Neural progenitor cell (in vitro differentiated cells): Measurements from ENCODE around the gene MSH3.

Experiments used
- EZH2 ChIP-seq: fragments of 200-600 bp; sonication (generic); IDR thresholded peaks from 2 replicates; pipeline ENCODE4 v1.6.1; 2017; ENCODE audit warnings: antibody characterized with exemption, mild to moderate bottlenecking, moderate library complexity
- TF ChIP-seq, protein P1 (sequence below): fragments of 200-600 bp; sonication (generic); IDR thresholded peaks from 2 replicates; pipeline ENCODE4 v1.5.1; 2017; ENCODE audit warnings: antibody characterized with exemption, mild to moderate bottlenecking

DNA sequence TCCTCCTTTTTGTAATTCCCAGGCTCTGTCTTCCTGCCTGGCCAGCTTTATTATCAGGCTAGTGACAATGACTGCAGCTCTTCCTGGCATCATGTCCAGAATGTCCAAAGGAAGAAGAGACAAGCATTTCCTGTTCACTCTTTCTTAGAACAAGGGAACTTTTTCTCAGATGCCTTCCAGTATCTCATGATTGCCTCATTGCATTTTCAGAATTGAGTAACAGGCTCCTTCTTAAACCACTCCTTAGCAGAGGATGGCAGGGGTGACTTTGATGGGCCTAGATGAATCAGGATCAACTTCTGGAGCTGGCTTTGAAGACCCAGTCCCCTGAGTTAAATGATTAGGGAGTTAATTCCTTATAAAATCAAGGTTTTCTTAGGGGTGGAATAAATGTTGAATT is 212.8 kb downstream of the MSH3 start:
- TF ChIP-seq, protein P1, sequence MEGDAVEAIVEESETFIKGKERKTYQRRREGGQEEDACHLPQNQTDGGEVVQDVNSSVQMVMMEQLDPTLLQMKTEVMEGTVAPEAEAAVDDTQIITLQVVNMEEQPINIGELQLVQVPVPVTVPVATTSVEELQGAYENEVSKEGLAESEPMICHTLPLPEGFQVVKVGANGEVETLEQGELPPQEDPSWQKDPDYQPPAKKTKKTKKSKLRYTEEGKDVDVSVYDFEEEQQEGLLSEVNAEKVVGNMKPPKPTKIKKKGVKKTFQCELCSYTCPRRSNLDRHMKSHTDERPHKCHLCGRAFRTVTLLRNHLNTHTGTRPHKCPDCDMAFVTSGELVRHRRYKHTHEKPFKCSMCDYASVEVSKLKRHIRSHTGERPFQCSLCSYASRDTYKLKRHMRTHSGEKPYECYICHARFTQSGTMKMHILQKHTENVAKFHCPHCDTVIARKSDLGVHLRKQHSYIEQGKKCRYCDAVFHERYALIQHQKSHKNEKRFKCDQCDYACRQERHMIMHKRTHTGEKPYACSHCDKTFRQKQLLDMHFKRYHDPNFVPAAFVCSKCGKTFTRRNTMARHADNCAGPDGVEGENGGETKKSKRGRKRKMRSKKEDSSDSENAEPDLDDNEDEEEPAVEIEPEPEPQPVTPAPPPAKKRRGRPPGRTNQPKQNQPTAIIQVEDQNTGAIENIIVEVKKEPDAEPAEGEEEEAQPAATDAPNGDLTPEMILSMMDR, result no peak
- no peak for TF ChIP-seq EZH2
